ENCODE results near the gene ANAPC10.

ANAPC10 gene

DNA sequence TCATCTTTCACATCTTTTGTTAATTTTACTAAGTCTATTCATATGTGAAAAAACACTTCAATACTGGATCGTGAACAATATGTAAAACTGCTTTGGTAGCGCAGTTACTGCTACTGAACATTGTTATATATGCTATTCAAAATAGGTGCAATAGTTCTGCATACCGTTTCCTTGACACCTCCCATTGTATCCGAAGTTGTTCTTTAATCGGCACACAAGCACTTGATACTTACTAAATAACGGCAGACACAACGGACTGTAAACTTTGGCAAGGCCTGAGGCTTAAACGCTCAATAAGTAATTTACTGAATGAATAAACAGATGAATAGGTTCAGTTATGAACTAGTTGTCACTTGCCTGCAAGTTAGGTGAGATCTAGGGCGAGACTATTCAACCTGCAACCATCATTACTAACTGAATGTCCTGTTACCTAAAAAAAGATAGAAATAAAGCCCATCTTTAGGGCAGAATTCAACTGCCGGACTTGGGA lies 620 bp downstream of the ANAPC10 start:
- peak overlapping the region; percentile 88 for H3K4me3 ChIP-seq (ENCODE audit: low read depth, low read length)
- TF ChIP-seq, protein P1, sequence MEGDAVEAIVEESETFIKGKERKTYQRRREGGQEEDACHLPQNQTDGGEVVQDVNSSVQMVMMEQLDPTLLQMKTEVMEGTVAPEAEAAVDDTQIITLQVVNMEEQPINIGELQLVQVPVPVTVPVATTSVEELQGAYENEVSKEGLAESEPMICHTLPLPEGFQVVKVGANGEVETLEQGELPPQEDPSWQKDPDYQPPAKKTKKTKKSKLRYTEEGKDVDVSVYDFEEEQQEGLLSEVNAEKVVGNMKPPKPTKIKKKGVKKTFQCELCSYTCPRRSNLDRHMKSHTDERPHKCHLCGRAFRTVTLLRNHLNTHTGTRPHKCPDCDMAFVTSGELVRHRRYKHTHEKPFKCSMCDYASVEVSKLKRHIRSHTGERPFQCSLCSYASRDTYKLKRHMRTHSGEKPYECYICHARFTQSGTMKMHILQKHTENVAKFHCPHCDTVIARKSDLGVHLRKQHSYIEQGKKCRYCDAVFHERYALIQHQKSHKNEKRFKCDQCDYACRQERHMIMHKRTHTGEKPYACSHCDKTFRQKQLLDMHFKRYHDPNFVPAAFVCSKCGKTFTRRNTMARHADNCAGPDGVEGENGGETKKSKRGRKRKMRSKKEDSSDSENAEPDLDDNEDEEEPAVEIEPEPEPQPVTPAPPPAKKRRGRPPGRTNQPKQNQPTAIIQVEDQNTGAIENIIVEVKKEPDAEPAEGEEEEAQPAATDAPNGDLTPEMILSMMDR (IDR thresholded peaks at IDR 0.05; ENCODE audit: low read depth, low read length): no peak

DNA sequence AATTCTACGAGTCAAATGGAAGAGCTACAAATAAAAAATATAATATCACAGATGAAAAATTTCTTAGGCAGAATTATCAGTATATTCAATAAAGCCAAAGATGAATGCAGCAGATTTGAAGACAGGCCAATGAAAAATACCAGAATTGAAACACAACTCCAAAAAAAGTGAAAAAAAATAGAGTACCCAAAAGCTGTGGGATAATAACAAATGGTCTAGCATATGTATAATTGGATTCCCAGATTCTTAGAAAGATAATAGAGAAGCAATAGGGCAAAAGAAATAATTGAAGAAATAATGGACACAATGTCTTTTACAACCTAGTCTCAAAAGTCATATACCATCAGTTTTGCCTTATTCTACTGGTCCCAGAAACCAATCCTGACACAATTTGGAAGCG lies 4.4 kb downstream of the ANAPC10 start:
- TF ChIP-seq, protein P1 (IDR thresholded peaks at IDR 0.05; ENCODE audit: low read depth, low read length): no peak
- no peak overlapping the region for H3K4me3 ChIP-seq (ENCODE audit: low read depth, low read length)

DNA sequence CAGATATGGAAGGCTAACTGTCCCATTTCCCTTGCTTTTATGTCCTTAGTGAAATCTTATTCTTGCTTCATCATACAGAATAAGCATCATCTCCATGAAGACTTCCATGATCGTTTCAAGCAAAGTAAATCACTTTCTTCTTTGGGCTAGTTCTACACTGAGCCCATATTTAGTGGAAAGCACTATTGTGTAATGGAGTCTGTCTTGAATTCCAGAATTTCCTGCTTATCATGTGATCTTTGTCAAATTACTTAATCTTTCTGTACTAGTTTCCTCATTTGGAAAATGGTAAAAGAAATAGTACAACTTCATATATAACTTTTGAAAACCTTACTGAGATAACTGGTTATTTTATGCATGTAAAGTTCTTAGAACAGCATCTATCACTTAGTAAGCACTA lies 7.6 kb downstream of the ANAPC10 start:
- TF ChIP-seq, protein P1 (IDR thresholded peaks at IDR 0.05; ENCODE audit: low read depth, low read length): no peak
- no peak overlapping the region for H3K4me3 ChIP-seq (ENCODE audit: low read depth, low read length)

DNA sequence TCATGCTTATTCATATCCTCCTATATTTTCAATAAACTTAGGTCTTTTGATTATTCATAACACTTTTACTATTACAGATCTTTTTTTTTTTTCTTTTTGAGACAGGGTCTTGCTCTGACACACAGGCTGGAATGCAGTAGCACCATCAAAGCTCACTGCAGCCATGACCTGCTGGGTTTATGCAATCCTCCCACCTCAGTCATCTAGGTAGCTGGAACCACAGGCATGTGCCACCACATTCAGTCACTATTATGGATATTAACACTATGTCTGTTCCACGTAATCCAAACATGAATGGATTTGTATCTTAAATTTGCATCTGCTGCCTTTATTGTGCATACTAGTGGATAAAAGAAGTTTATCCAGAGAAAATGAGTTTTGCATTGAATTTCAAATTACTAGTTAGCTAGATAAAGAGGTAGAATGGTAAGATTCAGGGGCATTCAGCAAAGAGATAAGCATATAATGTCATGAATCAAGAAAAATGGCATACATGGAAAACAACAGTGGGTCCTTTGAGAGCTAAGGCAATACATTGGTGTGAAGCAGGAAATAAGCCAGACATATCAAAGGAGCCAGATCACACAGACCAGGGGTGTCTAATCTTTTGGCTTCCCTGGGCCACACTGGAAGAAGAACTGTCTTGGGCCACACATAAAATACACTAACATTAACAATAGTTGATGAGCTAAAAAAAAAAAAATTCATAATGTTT lies 13.9 kb downstream of the ANAPC10 start:
- TF ChIP-seq, protein P1 (IDR thresholded peaks at IDR 0.05; ENCODE audit: low read depth, low read length): no peak
- no peak overlapping the region for H3K4me3 ChIP-seq (ENCODE audit: low read depth, low read length)

DNA sequence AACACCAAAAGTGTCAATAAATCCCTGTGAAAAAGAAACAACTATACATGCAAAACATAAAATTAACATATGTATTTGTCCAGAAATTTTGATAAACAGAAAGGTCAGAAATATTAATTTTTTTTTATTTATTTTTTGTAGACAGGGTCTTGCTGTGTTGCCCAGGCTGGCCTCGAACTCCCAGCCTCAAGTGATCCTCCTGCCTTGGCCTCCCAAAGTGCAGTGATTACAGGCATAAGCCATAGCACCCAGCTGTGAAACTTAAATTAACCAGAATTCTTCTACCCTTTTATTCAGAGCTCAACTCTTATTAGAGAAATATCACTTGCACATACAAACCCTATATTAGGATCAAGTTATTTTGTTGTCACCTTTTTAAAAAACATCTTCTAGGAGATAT lies 16.2 kb downstream of the ANAPC10 start:
- TF ChIP-seq, protein P1 (IDR thresholded peaks at IDR 0.05; ENCODE audit: low read depth, low read length): no peak
- no peak overlapping the region for H3K4me3 ChIP-seq (ENCODE audit: low read depth, low read length)

DNA sequence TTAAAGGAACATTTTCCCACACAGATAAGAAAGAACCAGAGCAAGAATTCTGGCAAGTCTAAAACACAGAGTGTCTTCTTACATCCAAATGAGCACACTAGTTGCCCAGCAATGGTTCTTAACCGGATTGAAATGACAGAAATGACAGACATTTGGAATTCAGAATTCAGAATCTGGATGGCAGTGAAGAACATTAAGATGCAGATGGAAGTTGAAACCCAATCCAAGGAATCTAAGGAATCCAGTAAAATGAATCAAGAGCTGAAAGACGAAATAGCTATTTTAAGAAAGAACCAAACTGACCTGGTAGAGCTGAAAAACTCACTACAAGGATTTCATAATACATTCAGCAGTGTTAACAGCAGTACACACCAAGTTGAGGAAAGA lies 21.5 kb downstream of the ANAPC10 start:
- no peak overlapping the region for H3K4me3 ChIP-seq (ENCODE audit: low read depth, low read length)
- TF ChIP-seq, protein P1 (IDR thresholded peaks at IDR 0.05; ENCODE audit: low read depth, low read length): no peak

DNA sequence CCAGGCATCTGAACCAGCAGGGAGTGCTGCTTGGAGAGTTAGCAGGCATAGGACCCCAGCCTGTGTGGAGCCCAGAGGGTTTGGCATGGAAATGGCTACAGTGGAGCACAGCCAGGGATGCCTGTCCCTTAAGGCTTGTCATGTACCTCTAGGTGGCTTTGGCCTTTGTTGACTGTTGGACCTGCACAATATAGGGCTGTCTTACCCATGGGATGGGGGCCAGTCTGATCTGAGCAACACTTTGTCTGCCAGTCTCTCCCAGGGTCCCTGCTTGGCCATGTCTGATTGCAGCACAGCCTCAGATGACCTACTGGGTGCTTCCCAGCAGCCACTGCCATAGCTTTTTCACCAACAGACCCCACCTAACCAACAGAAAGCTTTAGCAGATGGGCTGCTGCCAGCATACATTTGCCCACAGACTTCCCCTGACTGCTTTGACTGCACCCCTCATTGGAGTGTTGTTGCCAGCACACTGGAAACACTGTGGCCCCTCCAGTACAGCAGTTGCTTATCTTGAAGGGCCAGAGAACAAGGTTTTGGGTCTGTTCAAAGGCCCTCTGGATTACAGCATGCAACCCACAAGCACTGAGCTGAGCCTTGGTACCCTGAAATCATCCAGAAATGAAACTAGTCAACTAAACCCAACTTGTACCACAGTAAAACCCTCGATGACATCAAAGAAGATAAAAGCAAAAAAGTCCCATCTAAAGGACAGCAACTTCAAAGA lies 22.1 kb downstream of the ANAPC10 start:
- TF ChIP-seq, protein P1 (IDR thresholded peaks at IDR 0.05; ENCODE audit: low read depth, low read length): no peak
- no peak overlapping the region for H3K4me3 ChIP-seq (ENCODE audit: low read depth, low read length)

Data from WI38 (cell line).